CD4-positive, alpha-beta memory T cell (primary cell): ENCODE results near the gene PATL1. TPM values are rescaled to one million over a fixed set of nuclear protein-coding genes. Genes with fewer than 3 reads are reported as not detected.
A peak's percentile ranks its signal among the peaks of the same experiment; 100 is the strongest.

Source experiments
- CTCF ChIA-PET: fragments of 350-600 bp; sonication (Branson Sonifier 250); formaldehyde crosslinking; loops from one replicate; lab custom pipeline; 2021; ENCODE audit warnings: inconsistent platforms; ENCODE audit not compliant: partially characterized antibody; lab: Charles Lee
- POLR2A ChIA-PET: fragments of 350-600 bp; sonication (Branson Sonifier 250); formaldehyde crosslinking; loops from one replicate; lab custom pipeline; 2021; ENCODE audit not compliant: partially characterized antibody; lab: Charles Lee
- DNase-seq, 5 donors: peaks; one replicate each; pipeline versions ENCODE4 v3.0.0 to v3.0.0-alpha.2; 2020 to 2022; ENCODE audit warnings: mixed read lengths in 1 of 5
- H3K27ac ChIP-seq: one replicate; pipeline ENCODE4 v1.7.0; 2013; ENCODE audit warnings: low read depth, low read length
- H3K27me3 ChIP-seq: 2 replicates; pipeline ENCODE4 v1.7.0; 2013; ENCODE audit warnings: mild to moderate bottlenecking, low read length, moderate library complexity; ENCODE audit not compliant: insufficient read depth
- H3K36me3 ChIP-seq: 2 replicates; pipeline ENCODE4 v1.7.0; 2013; ENCODE audit warnings: mild to moderate bottlenecking, low read length, moderate library complexity; ENCODE audit not compliant: insufficient read depth
- H3K4me1 ChIP-seq: 2 replicates; pipeline ENCODE4 v1.7.0; 2013; ENCODE audit warnings: mild to moderate bottlenecking, low read length, moderate library complexity; ENCODE audit not compliant: insufficient read depth
- H3K4me3 ChIP-seq, 2 donors: one replicate each; pipeline ENCODE4 v1.7.0; 2013; ENCODE audit warnings: low read length in 2 of 2, mild to moderate bottlenecking in 1 of 2
- H3K9me3 ChIP-seq, 2 donors: one replicate each; pipeline ENCODE4 v1.7.0; 2013; ENCODE audit warnings: low read length in 2 of 2, control low read depth in 1 of 2; ENCODE audit not compliant: control insufficient read depth in 1 of 2
- H3K27ac Mint-ChIP-seq, 7 donors: one replicate each; pipeline ENCODE4 v1.8.0; 2020 to 2021; ENCODE audit warnings: mixed read lengths in 7 of 7, mild to moderate bottlenecking in 6 of 7, inconsistent platforms in 3 of 7, moderate library complexity in 3 of 7
- H3K27me3 Mint-ChIP-seq, 2 donors: one replicate each; pipeline ENCODE4 v1.8.0; 2020 to 2021; ENCODE audit warnings: mixed read lengths in 2 of 2
- H3K36me3 Mint-ChIP-seq, 2 donors: one replicate each; pipeline ENCODE4 v1.8.0; 2020 to 2021; ENCODE audit warnings: mixed read lengths in 2 of 2, inconsistent platforms in 1 of 2, mild to moderate bottlenecking in 1 of 2
- H3K4me1 Mint-ChIP-seq, 4 donors: one replicate each; pipeline ENCODE4 v1.8.0; 2020 to 2021; ENCODE audit warnings: mixed read lengths in 4 of 4, mild to moderate bottlenecking in 1 of 4
- H3K4me3 Mint-ChIP-seq, 8 donors: one replicate each; pipeline ENCODE4 v1.8.0; 2020 to 2021; ENCODE audit warnings: mixed read lengths in 8 of 8, mild to moderate bottlenecking in 7 of 8, moderate library complexity in 6 of 8, inconsistent platforms in 3 of 8
- H3K9me3 Mint-ChIP-seq, 8 donors: one replicate each; pipeline ENCODE4 v1.8.0; 2020 to 2021; ENCODE audit warnings: mixed read lengths in 8 of 8, mild to moderate bottlenecking in 5 of 8, inconsistent platforms in 3 of 8, moderate library complexity in 1 of 8
- intact Hi-C: fragments of 100-400 bp; cut with micrococcal nuclease; formaldehyde crosslinking; loops from one replicate; pipeline ENCODE4 v1.15.1; 2023
- polyA plus RNA-seq, 2 donors: library from polyadenylated mRNA; unstranded; fragments of 300-500 nt; fragmentation: Illumina TruSeq; gene quantifications; one replicate each; pipeline ENCODE4 v1.2.3, GENCODE V29; 2021
- total RNA-seq, 2 experiments: library from RNA; stranded (reverse); gene quantifications; one replicate each; pipeline ENCODE4 v1.2.3, GENCODE V29; 2021

PATL1 gene
- 10 to 100 TPM; 45.3 to 45.5 TPM for total RNA-seq
- 1 to 10 TPM; 2.6 to 8.7 TPM for polyA plus RNA-seq

GRCh38 chr11:59668950-59669610 is at the start of gene PATL1:
TSS of gene PATL1 (minus strand) at chr11:59669037. CDS start at chr11:59668895, 142 bp downstream.
- Mint-ChIP-seq H3K27ac (peak within 1 kb of the TSS; percentile 97 to 100 (median 100)), H3K4me3 (peak within 1 kb of the TSS; percentile 92 to 99 (median 96)), H3K36me3 (peaks cover 26 to 45% of the 10 kb centered on the region in 2 donors), H3K27me3 (no peaks in the 10 kb centered on the region), H3K9me3 (no peaks in the 10 kb centered on the region), H3K4me1 (peaks cover 29 to 50% (median 38%) of the 10 kb centered on the region in 4 donors)
- ChIA-PET POLR2A (interaction anchor here (0.8 to 2.7 kb wide), 19 partner anchors 10 to 140 kb away, joined by 3 to 74 read pairs (median 5); partner anchors contain the start of genes MRPL16, OSBP and STX3), CTCF (interaction anchor here (0.8 to 2.3 kb wide), 14 partner anchors 8 to 525 kb away, joined by 3 to 12 read pairs (median 4); partner anchors contain the start of genes DTX4, MRPL16, OSBP and STX3)
- Histone ChIP-seq H3K27me3 (no peaks in the 10 kb centered on the region), H3K4me1 (peaks cover 36% of the 10 kb centered on the region), H3K4me3 (peak within 1 kb of the TSS; percentile 83 to 92), H3K9me3 (no peaks in the 10 kb centered on the region), H3K27ac (peak within 1 kb of the TSS; percentile 99), H3K36me3 (peaks cover 14% of the 10 kb centered on the region)
- intact Hi-C loops = loop anchor here (1.0 to 2.0 kb wide), 8 partner anchors 54 to 1956 kb away; partner anchors contain the start of genes FAM111A, MED19, MRPL16 and OSBP
- peak; percentile 98 to 100 (median 99) for DNase-seq

- Histone ChIP-seq H3K27me3 (no peaks in the 10 kb centered on the region), H3K9me3 (no peaks in the 10 kb centered on the region), H3K4me1 (no peaks in the 10 kb centered on the region), H3K27ac (no peak overlapping the region), H3K4me3 (no peak overlapping the region), H3K36me3 (no peaks in the 10 kb centered on the region)
- ChIA-PET POLR2A (no interaction called here), CTCF (no interaction called here)
- H3K4me1 Mint-ChIP-seq = no peaks in the 10 kb centered on the region
- H3K9me3 Mint-ChIP-seq = no peaks in the 10 kb centered on the region
- peaks cover 5 to 17% of the 10 kb centered on the region in 2 donors for H3K27me3 Mint-ChIP-seq
- no peak overlapping the region for H3K4me3 Mint-ChIP-seq
- no peak for DNase-seq
- H3K27ac Mint-ChIP-seq = no peak overlapping the region
- intact Hi-C loops = no loop called here
- H3K36me3 Mint-ChIP-seq = no peaks in the 10 kb centered on the region
These were observed 47.2 kb upstream of the PATL1 start for GRCh38 chr11:59716051-59716450.

GRCh38 chr11:59713745-59714144 is 44.9 kb upstream of the PATL1 start, which contains the start of gene OR10V1:
TSS of gene OR10V1 (minus strand) at chr11:59713845. CDS start at chr11:59713845, 0 bp downstream.
- H3K4me1 Mint-ChIP-seq = no peaks in the 10 kb centered on the region
- Histone ChIP-seq H3K27me3 (no peaks in the 10 kb centered on the region), H3K4me3 (no peak within 1 kb of the TSS), H3K4me1 (no peaks in the 10 kb centered on the region), H3K9me3 (no peaks in the 10 kb centered on the region), H3K27ac (no peak within 1 kb of the TSS), H3K36me3 (no peaks in the 10 kb centered on the region)
- intact Hi-C loops = no loop called here
- no peak within 1 kb of the TSS for H3K27ac Mint-ChIP-seq
- H3K36me3 Mint-ChIP-seq = no peaks in the 10 kb centered on the region
- H3K4me3 Mint-ChIP-seq = no peak within 1 kb of the TSS
- ChIA-PET POLR2A (no interaction called here), CTCF (no interaction called here)
- H3K27me3 Mint-ChIP-seq = peaks cover 3 to 22% of the 10 kb centered on the region in 2 donors
- H3K9me3 Mint-ChIP-seq = no peaks in the 10 kb centered on the region
- no peak for DNase-seq

GRCh38 chr11:59710136-59710847 is 41.5 kb upstream of the PATL1 start:
- intact Hi-C loops = no loop called here
- Mint-ChIP-seq H3K27ac (no peak overlapping the region), H3K27me3 (peaks cover 11 to 24% of the 10 kb centered on the region in 2 donors), H3K36me3 (no peaks in the 10 kb centered on the region), H3K4me1 (no peaks in the 10 kb centered on the region), H3K9me3 (no peaks in the 10 kb centered on the region), H3K4me3 (no peak overlapping the region)
- DNase-seq = no peak
- H3K4me1 ChIP-seq = no peaks in the 10 kb centered on the region
- H3K27me3 ChIP-seq = no peaks in the 10 kb centered on the region
- H3K27ac ChIP-seq = no peak overlapping the region
- H3K4me3 ChIP-seq = no peak overlapping the region
- H3K9me3 ChIP-seq = no peaks in the 10 kb centered on the region
- H3K36me3 ChIP-seq = no peaks in the 10 kb centered on the region
- ChIA-PET CTCF (no interaction called here), POLR2A (no interaction called here)

GRCh38 chr11:59708537-59708936 is 39.7 kb upstream of the PATL1 start:
- H3K9me3 Mint-ChIP-seq = peaks cover 0 to 2% (median 0%) of the 10 kb centered on the region in 8 donors
- DNase-seq = no peak
- peaks cover 13 to 25% of the 10 kb centered on the region in 2 donors for H3K27me3 Mint-ChIP-seq
- Histone ChIP-seq H3K36me3 (no peaks in the 10 kb centered on the region), H3K4me3 (no peak overlapping the region), H3K9me3 (no peaks in the 10 kb centered on the region), H3K4me1 (no peaks in the 10 kb centered on the region), H3K27me3 (no peaks in the 10 kb centered on the region), H3K27ac (no peak overlapping the region)
- no peak overlapping the region for H3K4me3 Mint-ChIP-seq
- no peak overlapping the region for H3K27ac Mint-ChIP-seq
- intact Hi-C loops = no loop called here
- H3K36me3 Mint-ChIP-seq = no peaks in the 10 kb centered on the region
- H3K4me1 Mint-ChIP-seq = no peaks in the 10 kb centered on the region
- POLR2A ChIA-PET = no interaction called here
- CTCF ChIA-PET = no interaction called here

- H3K9me3 ChIP-seq = no peaks in the 10 kb centered on the region
- no peak overlapping the region for H3K27ac ChIP-seq
- H3K4me1 ChIP-seq = no peaks in the 10 kb centered on the region
- POLR2A ChIA-PET = no interaction called here
- no peak overlapping the region for H3K4me3 ChIP-seq
- Mint-ChIP-seq H3K4me3 (no peak overlapping the region), H3K9me3 (peaks cover 0 to 2% (median 0%) of the 10 kb centered on the region in 8 donors), H3K4me1 (no peaks in the 10 kb centered on the region), H3K27me3 (peaks cover 13 to 18% of the 10 kb centered on the region in 2 donors), H3K27ac (no peak overlapping the region), H3K36me3 (no peaks in the 10 kb centered on the region)
- intact Hi-C loops = no loop called here
- H3K27me3 ChIP-seq = no peaks in the 10 kb centered on the region
- no peaks in the 10 kb centered on the region for H3K36me3 ChIP-seq
- CTCF ChIA-PET = no interaction called here
- no peak for DNase-seq
These were observed 38.5 kb upstream of the PATL1 start for GRCh38 chr11:59707371-59707770.
